GM08714 (cell line): ENCODE data around the gene LMTK2.

Experiments used
- H3K4me3 ChIP-seq: fragments of 200-500 bp; sonication (Bioruptor generic); 2 replicates; pipeline ENCODE4 v1.5.1; 2014; ENCODE audit warnings: mild to moderate bottlenecking, low read length, inconsistent platforms
- ZNF274 ChIP-seq: IDR thresholded peaks from 2 replicates; pipeline ENCODE4 v1.6.1; 2012; ENCODE audit warnings: mild to moderate bottlenecking, low read depth, low read length

LMTK2 gene

DNA sequence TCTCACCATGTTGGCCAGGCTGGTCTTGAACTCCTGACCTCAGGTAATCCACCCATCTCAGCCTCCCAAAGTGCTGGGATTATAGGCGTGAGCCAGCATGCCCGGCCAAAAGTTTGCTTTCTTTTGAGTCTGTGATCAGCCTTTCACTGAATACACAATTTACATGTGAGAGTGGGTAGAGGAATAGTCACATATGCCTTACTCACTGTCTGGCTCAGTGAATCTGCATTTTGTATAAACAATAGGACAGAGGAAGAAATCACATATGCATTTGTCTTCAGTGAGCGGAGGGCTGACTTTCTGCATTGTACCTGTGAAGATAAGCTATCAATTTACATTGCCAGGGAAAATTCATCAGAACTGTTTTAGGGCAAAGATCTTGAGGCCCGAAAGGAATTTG lies 147.9 kb downstream of the LMTK2 start:
- no peak for TF ChIP-seq ZNF274

GRCh38 chr7:98254951-98255610 lies 148.4 kb downstream of the LMTK2 start:
- no peak overlapping the region for H3K4me3 ChIP-seq
- TF ChIP-seq ZNF274 = no peak

More for the DNA sequence above, 147.9 kb downstream of the LMTK2 start:
- no peak overlapping the region for H3K4me3 ChIP-seq

DNA sequence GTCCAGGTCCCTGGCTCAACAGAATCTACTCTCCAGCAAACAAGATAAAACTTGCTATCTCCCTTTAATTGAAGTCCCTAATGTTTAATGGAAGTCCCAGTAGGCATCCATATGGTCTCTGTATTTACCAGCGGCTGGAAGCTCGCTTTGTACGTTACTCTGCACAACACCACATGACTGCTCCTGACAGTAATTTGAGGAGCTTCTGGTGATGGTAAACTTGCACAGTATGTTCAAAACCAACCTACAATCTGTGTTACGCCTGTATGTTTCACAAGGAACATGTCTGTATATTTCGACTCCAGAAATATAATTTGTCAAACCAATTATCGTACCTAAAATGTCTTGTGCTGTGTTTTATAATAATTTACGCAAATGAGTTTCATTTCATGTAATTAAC lies 149.8 kb downstream of the LMTK2 start:
- TF ChIP-seq ZNF274 = no peak
- H3K4me3 ChIP-seq = no peak overlapping the region

DNA sequence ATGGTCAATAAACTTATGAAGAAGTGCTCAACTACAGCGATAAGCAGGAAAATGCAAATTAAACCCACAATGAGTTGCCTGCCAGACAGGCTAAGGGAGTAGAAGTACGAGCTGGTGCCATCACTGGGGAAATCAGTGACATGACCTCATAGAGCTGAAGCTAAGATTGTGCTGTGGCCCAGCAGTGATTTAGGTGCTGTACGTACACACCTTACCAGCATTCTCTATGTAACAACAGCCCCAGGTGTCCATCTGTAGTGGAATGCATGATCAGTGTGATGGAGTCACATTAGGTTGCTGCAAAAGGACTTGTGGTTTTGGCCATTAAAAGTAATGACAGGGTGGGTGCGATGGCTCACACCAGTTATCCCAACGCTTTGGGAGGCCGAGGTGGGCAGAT lies 151.0 kb downstream of the LMTK2 start:
- H3K4me3 ChIP-seq = no peak overlapping the region
- no peak for TF ChIP-seq ZNF274
